ENCODE data around the gene NPIPB8.
"Not testable (repeated sequence)": the region's sequence is repeated elsewhere in the genome, so short reads cannot be mapped to it uniquely, and the experiment has no call there.

NPIPB8 gene

DNA sequence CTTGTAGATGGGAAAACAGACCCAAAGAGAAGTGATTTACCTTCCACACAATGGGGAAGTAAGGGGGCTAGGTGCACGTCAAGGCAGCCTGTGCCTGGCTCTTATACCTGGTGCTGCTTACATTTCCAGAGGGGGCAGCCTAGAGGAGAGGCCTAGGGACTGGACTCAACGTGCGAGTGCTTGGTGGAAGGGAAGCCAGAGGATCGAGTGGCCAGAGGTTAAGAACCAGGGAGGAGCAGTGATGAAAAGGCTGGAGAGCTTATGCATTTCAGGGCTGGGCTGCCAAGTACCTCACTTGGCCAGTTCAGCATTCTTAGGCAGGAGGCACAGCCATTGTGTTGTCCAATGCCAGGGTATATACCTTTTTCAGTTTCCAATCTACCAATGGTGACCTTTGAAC is 30.3 kb downstream of the NPIPB8 start:
- H3K4me2 ChIP-seq (ENCODE audit: low read depth, low read length); H3K9me2 ChIP-seq (replicated peaks; ENCODE audit: insufficient read depth, low read length); H3K9ac ChIP-seq (ENCODE audit: low read length); H3F3A ChIP-seq (ENCODE audit: insufficient read depth, low read length); H3K9me3 ChIP-seq (replicated peaks; ENCODE audit: insufficient read depth, low read length); H4K20me1 ChIP-seq (ENCODE audit: insufficient read depth, low read length); DNase-seq; H2AFZ ChIP-seq (ENCODE audit: low read length); H3K36me3 ChIP-seq (replicated peaks; ENCODE audit: insufficient read depth, low read length); H3K4me1 ChIP-seq (ENCODE audit: low read length); H3K27ac ChIP-seq (ENCODE audit: low read length); H3K4me3 ChIP-seq (ENCODE audit: low read length); H3K27me3 ChIP-seq (replicated peaks; ENCODE audit: insufficient read depth, low read length); H3K79me2 ChIP-seq (ENCODE audit: low read length): not testable (repeated sequence)

DNA sequence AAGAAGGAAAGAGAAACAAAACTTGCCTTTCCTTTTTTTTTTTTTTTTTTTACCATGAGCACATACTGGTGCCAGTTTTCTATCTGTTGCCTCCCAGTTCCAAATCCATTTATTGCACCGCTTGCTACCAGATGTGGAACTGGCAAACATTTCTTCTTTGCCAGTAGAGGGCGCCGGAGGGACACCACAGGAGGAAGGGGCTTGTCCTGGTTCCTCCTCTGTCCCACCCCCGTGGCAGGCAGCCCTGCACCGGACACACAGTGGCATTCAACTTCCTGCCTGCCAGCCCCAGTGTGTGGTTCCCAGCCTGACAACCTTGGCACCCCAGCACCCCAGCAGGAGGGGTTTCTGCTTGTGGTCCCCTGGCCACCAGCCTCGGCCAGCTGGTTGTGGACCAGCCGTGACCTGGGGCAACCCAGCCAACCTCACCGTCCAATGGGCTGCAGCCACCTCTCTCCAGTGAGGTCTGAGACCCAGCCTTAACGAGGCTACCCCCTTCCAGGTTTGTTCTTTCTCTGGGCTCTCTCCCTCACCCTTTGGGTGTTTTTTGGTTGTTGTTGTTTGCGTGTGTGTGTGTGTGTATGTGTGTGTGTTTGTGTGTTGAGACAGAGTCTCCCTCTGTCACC is 50.6 kb downstream of the NPIPB8 start:
- H3K4me1 ChIP-seq (ENCODE audit: low read length); H3K4me3 ChIP-seq (ENCODE audit: low read length); H2AFZ ChIP-seq (ENCODE audit: low read length); H3K36me3 ChIP-seq (replicated peaks; ENCODE audit: insufficient read depth, low read length); H3K9me2 ChIP-seq (replicated peaks; ENCODE audit: insufficient read depth, low read length); DNase-seq; H3K4me2 ChIP-seq (ENCODE audit: low read depth, low read length); H3K79me2 ChIP-seq (ENCODE audit: low read length); H3K27me3 ChIP-seq (replicated peaks; ENCODE audit: insufficient read depth, low read length); H3K9ac ChIP-seq (ENCODE audit: low read length); H3K27ac ChIP-seq (ENCODE audit: low read length); H3F3A ChIP-seq (ENCODE audit: insufficient read depth, low read length); H3K9me3 ChIP-seq (replicated peaks; ENCODE audit: insufficient read depth, low read length); H4K20me1 ChIP-seq (ENCODE audit: insufficient read depth, low read length): not testable (repeated sequence)

- not testable (repeated sequence) for H4K20me1 ChIP-seq (ENCODE audit: insufficient read depth, low read length); DNase-seq; H3K4me3 ChIP-seq (ENCODE audit: low read length); H3F3A ChIP-seq (ENCODE audit: insufficient read depth, low read length); H3K9ac ChIP-seq (ENCODE audit: low read length); H3K79me2 ChIP-seq (ENCODE audit: low read length); H2AFZ ChIP-seq (ENCODE audit: low read length); H3K4me1 ChIP-seq (ENCODE audit: low read length); H3K9me2 ChIP-seq (replicated peaks; ENCODE audit: insufficient read depth, low read length); H3K27ac ChIP-seq (ENCODE audit: low read length); H3K36me3 ChIP-seq (replicated peaks; ENCODE audit: insufficient read depth, low read length); H3K4me2 ChIP-seq (ENCODE audit: low read depth, low read length); H3K9me3 ChIP-seq (replicated peaks; ENCODE audit: insufficient read depth, low read length); H3K27me3 ChIP-seq (replicated peaks; ENCODE audit: insufficient read depth, low read length)
Measured at GRCh38 chr16:28689425-28689824, 51.6 kb downstream of the NPIPB8 start.

GRCh38 chr16:28691722-28692121 is 53.9 kb downstream of the NPIPB8 start:
- not testable (repeated sequence) for H3K4me2 ChIP-seq (ENCODE audit: low read depth, low read length); H3K9ac ChIP-seq (ENCODE audit: low read length)

DNA sequence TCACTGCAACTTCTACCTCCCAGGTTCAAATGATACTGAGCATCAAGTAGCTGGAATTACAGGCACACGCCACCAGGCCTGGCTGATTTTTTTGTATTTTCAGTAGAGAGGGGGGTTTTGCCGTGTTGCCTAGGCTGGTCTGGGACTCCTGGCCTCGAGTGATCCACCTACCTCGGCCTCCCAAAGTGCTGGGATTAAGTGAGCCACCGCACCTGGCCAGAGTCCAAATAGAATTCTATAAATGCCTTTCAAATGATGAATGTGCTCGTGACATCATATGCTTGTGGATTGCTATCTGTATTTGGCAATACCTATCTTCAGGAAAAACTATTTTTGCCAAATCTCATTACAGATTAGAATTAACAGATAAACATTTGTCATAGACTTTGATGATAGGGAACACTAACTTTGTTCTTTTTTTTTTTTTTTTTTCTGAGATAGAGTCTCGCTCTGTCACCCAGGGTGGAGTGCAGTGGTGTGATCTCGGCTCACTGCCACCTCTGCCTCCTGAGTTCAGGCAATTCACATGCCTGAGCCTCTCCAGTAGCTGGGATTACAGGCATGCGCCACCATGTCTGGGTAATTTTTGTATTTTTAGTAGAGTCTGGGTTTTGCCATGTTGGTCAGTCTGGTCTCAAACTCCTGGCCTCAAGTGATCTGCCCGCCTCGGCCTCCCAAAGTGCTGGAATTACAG is 55.5 kb downstream of the NPIPB8 start:
- not testable (repeated sequence) for H3K4me3 ChIP-seq (ENCODE audit: low read length); H3K27ac ChIP-seq (ENCODE audit: low read length); H2AFZ ChIP-seq (ENCODE audit: low read length); H3F3A ChIP-seq (ENCODE audit: insufficient read depth, low read length); H3K9me3 ChIP-seq (replicated peaks; ENCODE audit: insufficient read depth, low read length); H3K9ac ChIP-seq (ENCODE audit: low read length); H3K79me2 ChIP-seq (ENCODE audit: low read length); H3K36me3 ChIP-seq (replicated peaks; ENCODE audit: insufficient read depth, low read length); H3K9me2 ChIP-seq (replicated peaks; ENCODE audit: insufficient read depth, low read length); H3K4me2 ChIP-seq (ENCODE audit: low read depth, low read length); H4K20me1 ChIP-seq (ENCODE audit: insufficient read depth, low read length); H3K4me1 ChIP-seq (ENCODE audit: low read length); DNase-seq; H3K27me3 ChIP-seq (replicated peaks; ENCODE audit: insufficient read depth, low read length)

More at GRCh38 chr16:28691722-28692121, 53.9 kb downstream of the NPIPB8 start:
- not testable (repeated sequence) for H3K9me3 ChIP-seq (replicated peaks; ENCODE audit: insufficient read depth, low read length); H4K20me1 ChIP-seq (ENCODE audit: insufficient read depth, low read length); DNase-seq; H3K27ac ChIP-seq (ENCODE audit: low read length); H3K4me1 ChIP-seq (ENCODE audit: low read length); H2AFZ ChIP-seq (ENCODE audit: low read length); H3K9me2 ChIP-seq (replicated peaks; ENCODE audit: insufficient read depth, low read length); H3K4me3 ChIP-seq (ENCODE audit: low read length); H3F3A ChIP-seq (ENCODE audit: insufficient read depth, low read length); H3K36me3 ChIP-seq (replicated peaks; ENCODE audit: insufficient read depth, low read length); H3K27me3 ChIP-seq (replicated peaks; ENCODE audit: insufficient read depth, low read length); H3K79me2 ChIP-seq (ENCODE audit: low read length)

- not testable (repeated sequence) for H3K27me3 ChIP-seq (replicated peaks; ENCODE audit: insufficient read depth, low read length); H3K79me2 ChIP-seq (ENCODE audit: low read length); H3K4me3 ChIP-seq (ENCODE audit: low read length); H3K9me2 ChIP-seq (replicated peaks; ENCODE audit: insufficient read depth, low read length); H3K9ac ChIP-seq (ENCODE audit: low read length); H4K20me1 ChIP-seq (ENCODE audit: insufficient read depth, low read length); H3F3A ChIP-seq (ENCODE audit: insufficient read depth, low read length); H3K27ac ChIP-seq (ENCODE audit: low read length); H3K4me2 ChIP-seq (ENCODE audit: low read depth, low read length); H3K36me3 ChIP-seq (replicated peaks; ENCODE audit: insufficient read depth, low read length); DNase-seq; H3K9me3 ChIP-seq (replicated peaks; ENCODE audit: insufficient read depth, low read length); H3K4me1 ChIP-seq (ENCODE audit: low read length); H2AFZ ChIP-seq (ENCODE audit: low read length)
Measured at GRCh38 chr16:28699792-28700191, 61.9 kb downstream of the NPIPB8 start.

DNA sequence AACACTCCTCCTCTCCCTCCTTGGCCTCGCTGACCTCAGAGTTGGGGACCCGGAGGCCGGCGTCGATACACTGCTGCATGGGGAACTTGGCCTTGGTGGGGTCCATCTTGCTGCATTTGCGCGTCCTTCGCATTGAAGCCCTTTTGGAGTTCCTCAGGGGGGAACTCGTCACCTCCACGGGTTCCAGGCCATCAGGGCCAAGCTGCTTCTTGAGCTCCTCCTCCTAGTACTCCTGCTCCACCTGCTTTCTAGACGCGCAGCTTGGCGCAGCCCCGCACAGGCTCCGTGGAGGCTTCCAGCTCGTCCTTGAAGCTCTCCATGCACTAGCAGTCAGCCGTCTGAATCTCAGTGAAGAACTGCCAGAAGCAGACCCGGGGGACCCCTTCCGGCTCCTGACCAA is 62.5 kb downstream of the NPIPB8 start:
- not testable (repeated sequence) for H3K9me3 ChIP-seq (replicated peaks; ENCODE audit: insufficient read depth, low read length); H3K9me2 ChIP-seq (replicated peaks; ENCODE audit: insufficient read depth, low read length); H3K36me3 ChIP-seq (replicated peaks; ENCODE audit: insufficient read depth, low read length); DNase-seq; H3K79me2 ChIP-seq (ENCODE audit: low read length); H3K27me3 ChIP-seq (replicated peaks; ENCODE audit: insufficient read depth, low read length); H3K9ac ChIP-seq (ENCODE audit: low read length); H2AFZ ChIP-seq (ENCODE audit: low read length); H3K4me1 ChIP-seq (ENCODE audit: low read length); H3K27ac ChIP-seq (ENCODE audit: low read length); H3F3A ChIP-seq (ENCODE audit: insufficient read depth, low read length); H4K20me1 ChIP-seq (ENCODE audit: insufficient read depth, low read length); H3K4me2 ChIP-seq (ENCODE audit: low read depth, low read length); H3K4me3 ChIP-seq (ENCODE audit: low read length)

DNA sequence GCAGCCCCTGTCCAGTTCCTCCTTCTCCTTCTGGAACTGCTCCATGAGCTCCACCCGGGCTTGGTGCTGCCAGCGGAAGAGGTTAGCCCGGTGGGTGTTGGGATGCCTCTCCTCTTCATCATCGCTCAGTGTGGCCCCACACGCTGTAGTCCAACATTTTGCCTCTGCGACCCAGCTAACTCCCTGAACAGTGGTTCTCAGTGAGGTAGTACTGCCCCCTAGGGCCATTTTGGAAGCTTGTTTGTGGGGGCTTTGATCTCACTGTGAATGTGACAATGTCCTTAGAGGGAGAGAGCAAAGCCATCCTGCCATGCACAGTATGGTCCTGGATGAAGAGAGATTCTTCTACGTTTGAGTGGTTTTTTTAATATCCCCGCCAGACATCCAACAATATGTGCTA is 63.5 kb downstream of the NPIPB8 start:
- not testable (repeated sequence) for H3K36me3 ChIP-seq (replicated peaks; ENCODE audit: insufficient read depth, low read length); H2AFZ ChIP-seq (ENCODE audit: low read length)

More for the DNA sequence above, 63.5 kb downstream of the NPIPB8 start:
- H3K9me2 ChIP-seq (replicated peaks; ENCODE audit: insufficient read depth, low read length); H3K4me2 ChIP-seq (ENCODE audit: low read depth, low read length); H3K27ac ChIP-seq (ENCODE audit: low read length); DNase-seq; H4K20me1 ChIP-seq (ENCODE audit: insufficient read depth, low read length); H3K79me2 ChIP-seq (ENCODE audit: low read length); H3F3A ChIP-seq (ENCODE audit: insufficient read depth, low read length); H3K4me1 ChIP-seq (ENCODE audit: low read length); H3K9me3 ChIP-seq (replicated peaks; ENCODE audit: insufficient read depth, low read length); H3K4me3 ChIP-seq (ENCODE audit: low read length); H3K27me3 ChIP-seq (replicated peaks; ENCODE audit: insufficient read depth, low read length); H3K9ac ChIP-seq (ENCODE audit: low read length): not testable (repeated sequence)

Data from MM.1S (cell line).